ENCODE measurements around the gene MYOF.

DNA sequence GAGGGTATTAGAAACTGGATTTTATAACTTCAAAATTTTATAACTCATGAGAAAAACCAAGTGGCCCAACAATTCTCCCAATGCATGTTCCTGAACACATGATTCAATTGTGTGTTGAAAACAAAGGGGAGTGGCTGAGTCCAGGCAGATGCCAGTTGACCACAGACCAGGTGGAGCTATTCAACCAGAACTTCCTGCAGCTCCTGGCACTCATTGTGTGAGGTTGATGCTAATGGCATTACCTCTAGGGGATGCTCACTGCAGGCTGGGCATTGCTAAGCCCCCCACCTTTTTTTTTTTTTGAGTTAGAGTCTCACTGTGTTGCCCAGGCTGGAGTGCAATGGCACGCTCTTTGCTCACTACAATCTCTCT, 20.3 kb downstream of the MYOF start:
- TF ChIP-seq CTCF (IDR thresholded peaks at IDR 0.05) (no peak), POLR2A (IDR thresholded peaks at IDR 0.05) (no peak), EP300 (IDR thresholded peaks at IDR 0.05) (no peak)
